Transverse colon (tissue), 4 donors: ENCODE measurements around the gene DDI2. TPM values are rescaled to one million over a fixed set of nuclear protein-coding genes. Genes with fewer than 3 reads are reported as not detected.
"Not testable (repeated sequence)": the region's sequence is repeated elsewhere in the genome, so short reads cannot be mapped to it uniquely, and the experiment has no call there.

Source experiments
- DNase-seq: peaks from one replicate; pipeline ENCODE4 v3.0.0-alpha.2; 2019
- H3K27ac ChIP-seq, 4 donors: fragments of 200-600 bp; sonication (generic); 2 replicates each; pipeline ENCODE4 v1.5.1; 2016 to 2018; ENCODE audit warnings: inconsistent platforms in 4 of 4
- H3K27me3 ChIP-seq: fragments of 200-600 bp; sonication (generic); 2 replicates; pipeline ENCODE4 v1.5.1; 2017; ENCODE audit warnings: inconsistent platforms
- H3K36me3 ChIP-seq, 4 donors: fragments of 200-600 bp; sonication (generic); 2 replicates each; pipeline ENCODE4 v1.5.1; 2017 to 2019; ENCODE audit warnings: inconsistent platforms in 4 of 4
- H3K4me1 ChIP-seq, 4 donors: fragments of 200-600 bp; sonication (generic); 2 replicates each; pipeline ENCODE4 v1.5.1; 2017 to 2020; ENCODE audit warnings: inconsistent platforms in 4 of 4
- H3K4me3 ChIP-seq, 4 donors: fragments of 200-600 bp; sonication (generic); 1 replicate in 1 of 4; 2 replicates in 3 of 4; pipeline versions ENCODE4 v1.5.1 to v1.6.1; 2017 to 2019; ENCODE audit warnings: inconsistent platforms in 4 of 4
- H3K9me3 ChIP-seq, 2 donors: fragments of 200-600 bp; sonication (generic); 2 replicates each; pipeline ENCODE4 v1.5.1; 2017 to 2019; ENCODE audit warnings: inconsistent platforms in 2 of 2
- EP300 ChIP-seq: sonication (generic); formaldehyde crosslinking; IDR thresholded peaks from one replicate; pipeline ENCODE4 v1.6.1; 2017; ENCODE audit warnings: antibody characterized with exemption, low read depth
- POLR2A ChIP-seq: fragments of 450-650 bp; IDR thresholded peaks from one replicate; pipeline ENCODE4 v1.6.1; 2016; ENCODE audit warnings: antibody characterized with exemption, mild to moderate bottlenecking, moderate library complexity
- POLR2AphosphoS5 ChIP-seq, 3 donors: sonication (generic); formaldehyde crosslinking; IDR thresholded peaks; one replicate each; pipeline ENCODE4 v1.6.1; 2016; ENCODE audit warnings: antibody characterized with exemption in 3 of 3
- WGBS, 2 donors: methylation state at CpG; one replicate each; pipeline ENCODE4 v1.1.5; 2018; ENCODE audit warnings: low coverage in 1 of 2; 5-methylcytosine and 5-hydroxymethylcytosine counted together
- in situ Hi-C, 4 donors: fragments of 200-750 bp; cut with MboI; loops; one replicate each; pipeline versions ENCODE4 v1.15.0 to v1.15.1; 2017; ENCODE audit warnings: low sequenced_read_pairs in 3 of 4, low pct_ligation_motif_present in 1 of 4, low pct_unique_long_range_greater_than_20kb in 1 of 4
- intact Hi-C: fragments of 100-400 bp; cut with DNase I; formaldehyde crosslinking; loops from one replicate; pipeline ENCODE4 v1.15.1; 2023; ENCODE audit warnings: low total_unique reads
- total RNA-seq, 4 donors: library from RNA; depleted of rRNA; stranded (reverse); fragments of >200 nt; gene quantifications; one replicate each; pipeline ENCODE4 v1.1.0, GENCODE V29; 2016
- TF ChIP-seq, protein P1 (sequence below), 5 experiments: fragments of 200-600 bp in 3 of 5; fragments of 450-650 bp in 2 of 5; sonication (generic) in 3 of 5; IDR thresholded peaks; 1 replicate in 2 of 5; 2 replicates in 3 of 5; pipeline ENCODE4 v1.5.1; 2016 to 2017; ENCODE audit warnings: antibody characterized with exemption in 5 of 5, inconsistent platforms in 3 of 5, mild to moderate bottlenecking in 2 of 5, moderate library complexity in 1 of 5

Gene DDI2
- total RNA-seq, 4 donors from 2014 or later = 28.1 to 95.4 (median 42.9) TPM

DNA sequence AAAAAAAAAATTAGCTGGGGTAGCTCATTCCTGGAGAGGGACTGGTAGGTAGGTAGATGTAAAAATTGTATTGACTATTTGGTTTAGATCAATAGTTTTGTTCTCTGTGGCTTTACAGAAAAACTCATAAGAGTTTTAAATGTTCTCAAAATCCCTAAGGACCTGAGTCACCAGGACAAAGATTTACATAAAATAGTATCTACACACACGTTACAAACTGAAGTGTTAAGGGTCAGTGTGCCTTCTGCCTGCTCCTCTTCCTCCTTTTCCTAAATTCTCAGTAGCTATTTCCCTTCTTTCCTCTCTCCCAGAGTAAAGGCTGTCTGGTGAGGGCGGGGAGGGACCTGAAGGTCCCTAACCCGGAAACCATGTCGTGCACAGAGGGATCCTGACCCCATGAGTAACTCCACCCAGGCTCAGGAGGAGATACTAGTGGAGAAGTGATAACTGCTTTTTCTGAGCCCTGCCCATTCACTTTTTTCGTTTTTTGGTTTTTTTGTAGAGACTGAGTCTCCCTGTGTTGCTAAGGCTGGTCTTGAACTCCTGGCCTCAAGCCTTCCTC lies 74.9 kb downstream of the DDI2 start:
- TF ChIP-seq POLR2A (no peak), EP300 (no peak), POLR2AphosphoS5 (IDR thresholded peaks at IDR 0.05) (no peak)
- TF ChIP-seq, protein P1, sequence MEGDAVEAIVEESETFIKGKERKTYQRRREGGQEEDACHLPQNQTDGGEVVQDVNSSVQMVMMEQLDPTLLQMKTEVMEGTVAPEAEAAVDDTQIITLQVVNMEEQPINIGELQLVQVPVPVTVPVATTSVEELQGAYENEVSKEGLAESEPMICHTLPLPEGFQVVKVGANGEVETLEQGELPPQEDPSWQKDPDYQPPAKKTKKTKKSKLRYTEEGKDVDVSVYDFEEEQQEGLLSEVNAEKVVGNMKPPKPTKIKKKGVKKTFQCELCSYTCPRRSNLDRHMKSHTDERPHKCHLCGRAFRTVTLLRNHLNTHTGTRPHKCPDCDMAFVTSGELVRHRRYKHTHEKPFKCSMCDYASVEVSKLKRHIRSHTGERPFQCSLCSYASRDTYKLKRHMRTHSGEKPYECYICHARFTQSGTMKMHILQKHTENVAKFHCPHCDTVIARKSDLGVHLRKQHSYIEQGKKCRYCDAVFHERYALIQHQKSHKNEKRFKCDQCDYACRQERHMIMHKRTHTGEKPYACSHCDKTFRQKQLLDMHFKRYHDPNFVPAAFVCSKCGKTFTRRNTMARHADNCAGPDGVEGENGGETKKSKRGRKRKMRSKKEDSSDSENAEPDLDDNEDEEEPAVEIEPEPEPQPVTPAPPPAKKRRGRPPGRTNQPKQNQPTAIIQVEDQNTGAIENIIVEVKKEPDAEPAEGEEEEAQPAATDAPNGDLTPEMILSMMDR (IDR thresholded peaks at IDR 0.05) = no peak
- intact Hi-C loops = no loop called here
- Histone ChIP-seq H3K9me3 (no peaks in the 10 kb centered on the region), H3K27ac (no peak overlapping the region), H3K4me1 (peaks cover 0 to 20% (median 2%) of the 10 kb centered on the region in 4 donors), H3K27me3 (no peaks in the 10 kb centered on the region), H3K4me3 (no peak overlapping the region), H3K36me3 (no peaks in the 10 kb centered on the region)
- DNase-seq = no peak
- in situ Hi-C loops = no loop called here
- 72 to 78% methylated on average over 5 of the region's 5 CpGs for WGBS, 2 donors

DNA sequence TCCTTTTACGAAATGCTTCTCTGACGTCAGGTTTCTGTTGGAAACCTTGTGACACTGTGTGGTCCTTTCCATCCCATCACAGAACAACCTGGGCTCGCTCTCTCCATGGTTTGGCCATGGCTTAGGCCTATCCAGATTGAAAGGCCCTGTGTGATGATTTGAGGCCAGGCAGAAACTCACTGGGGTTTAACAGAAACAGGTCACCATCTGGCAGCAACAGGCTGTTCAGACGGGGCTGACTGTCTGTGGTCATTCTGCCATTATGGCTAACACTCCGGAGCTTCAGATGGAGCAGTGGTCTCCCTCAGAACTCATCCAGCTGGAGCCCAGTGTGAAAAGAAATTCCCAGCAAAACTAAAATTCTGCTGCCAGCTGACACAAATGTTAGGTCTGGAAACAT lies 76.1 kb downstream of the DDI2 start:
- TF ChIP-seq POLR2A = no peak
- no peak for TF ChIP-seq POLR2AphosphoS5 (IDR thresholded peaks at IDR 0.05)
- no peak for TF ChIP-seq EP300
- TF ChIP-seq, protein P1 (IDR thresholded peaks at IDR 0.05) = no peak
- H3K36me3 ChIP-seq = no peaks in the 10 kb centered on the region

DNA sequence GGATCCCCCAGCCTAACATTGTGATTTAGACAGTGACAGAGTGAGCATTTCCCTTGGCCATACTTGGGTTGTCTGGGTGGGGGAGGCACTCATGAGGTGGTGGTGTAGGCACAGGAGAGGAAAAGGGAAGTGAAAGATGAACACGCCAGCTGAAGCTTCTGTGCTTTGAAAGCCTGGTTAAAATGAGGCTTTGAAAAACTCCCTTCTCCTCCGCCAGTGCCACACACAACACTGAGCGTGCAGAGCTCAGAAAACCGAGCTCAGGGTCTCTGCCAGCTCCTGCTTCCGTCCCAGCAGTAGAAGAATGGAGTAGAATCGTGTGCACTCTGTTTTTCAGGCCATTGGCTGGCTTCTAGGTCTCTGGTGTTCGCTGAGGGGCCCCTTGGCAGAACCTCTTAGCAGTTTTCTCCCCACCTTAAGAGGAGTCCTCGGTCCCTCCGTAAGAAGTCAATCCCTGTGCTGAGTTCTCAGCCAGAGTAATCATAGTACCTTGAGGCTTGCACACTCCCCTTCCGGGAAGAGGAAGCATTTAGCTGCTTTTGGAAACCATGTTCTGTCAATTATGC lies 79.8 kb downstream of the DDI2 start:
- Histone ChIP-seq H3K27me3 (no peaks in the 10 kb centered on the region), H3K27ac (peak overlapping the region; percentile 39 to 61 (median 47)), H3K36me3 (no peaks in the 10 kb centered on the region), H3K4me3 (no peak overlapping the region), H3K4me1 (peaks cover 0 to 31% (median 8%) of the 10 kb centered on the region in 4 donors), H3K9me3 (no peaks in the 10 kb centered on the region)
- intact Hi-C loops (no loop called here), in situ Hi-C loops (no loop called here)
- 52 to 70% methylated on average over 8 to 10 of the region's 10 CpGs for WGBS, 2 donors
- TF ChIP-seq POLR2AphosphoS5 (IDR thresholded peaks at IDR 0.05) = no peak
- TF ChIP-seq, protein P1 (IDR thresholded peaks at IDR 0.05) = no peak
- no peak for TF ChIP-seq EP300
- TF ChIP-seq POLR2A = no peak
- DNase-seq = peak; percentile 44

More for the DNA sequence above, 76.1 kb downstream of the DDI2 start:
- WGBS, 2 donors = 89% methylated on average over 5 of the region's 5 CpGs; no CpG with 5 or more reads in 1 of the 2 donors
- Histone ChIP-seq H3K27me3 (no peaks in the 10 kb centered on the region), H3K9me3 (no peaks in the 10 kb centered on the region), H3K4me1 (peaks cover 0 to 30% (median 4%) of the 10 kb centered on the region in 4 donors), H3K4me3 (no peak overlapping the region), H3K27ac (no peak overlapping the region)
- in situ Hi-C loops = no loop called here
- intact Hi-C loops = no loop called here
- DNase-seq = no peak

DNA sequence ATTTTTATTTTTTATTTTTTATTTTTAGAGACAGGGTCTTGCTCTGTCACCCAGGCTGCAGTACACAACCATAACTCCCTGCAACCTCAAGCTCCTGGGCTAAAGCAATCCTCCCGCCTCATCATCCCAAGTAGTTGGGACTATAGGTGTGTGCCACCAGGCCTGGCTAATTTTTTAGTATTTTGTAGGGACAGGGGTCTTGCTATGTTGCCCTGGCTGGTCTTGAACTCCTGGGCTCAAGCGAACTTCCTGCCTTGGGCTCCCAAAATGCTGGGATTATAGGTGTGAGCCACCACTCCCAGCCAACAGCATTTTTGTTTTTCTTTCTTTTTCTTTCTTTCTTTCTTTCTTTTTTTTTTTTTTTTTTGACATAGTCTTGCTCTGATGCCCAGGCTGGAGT lies 80.9 kb downstream of the DDI2 start:
- no peaks in the 10 kb centered on the region for H3K36me3 ChIP-seq
- H3K27me3 ChIP-seq = no peaks in the 10 kb centered on the region
- in situ Hi-C loops = no loop called here
- DNase-seq = no peak
- H3K4me1 ChIP-seq = peaks cover 5 to 36% (median 13%) of the 10 kb centered on the region in 4 donors
- no peaks in the 10 kb centered on the region for H3K9me3 ChIP-seq
- TF ChIP-seq EP300 (no peak), POLR2AphosphoS5 (IDR thresholded peaks at IDR 0.05) (no peak), POLR2A (no peak)
- TF ChIP-seq, protein P1 (IDR thresholded peaks at IDR 0.05) = no peak
- H3K27ac ChIP-seq = no peak overlapping the region
- WGBS, 2 donors = 97 to 100% methylated on average over 1 to 2 of the region's 2 CpGs
- no peak overlapping the region for H3K4me3 ChIP-seq
- intact Hi-C loops = no loop called here

DNA sequence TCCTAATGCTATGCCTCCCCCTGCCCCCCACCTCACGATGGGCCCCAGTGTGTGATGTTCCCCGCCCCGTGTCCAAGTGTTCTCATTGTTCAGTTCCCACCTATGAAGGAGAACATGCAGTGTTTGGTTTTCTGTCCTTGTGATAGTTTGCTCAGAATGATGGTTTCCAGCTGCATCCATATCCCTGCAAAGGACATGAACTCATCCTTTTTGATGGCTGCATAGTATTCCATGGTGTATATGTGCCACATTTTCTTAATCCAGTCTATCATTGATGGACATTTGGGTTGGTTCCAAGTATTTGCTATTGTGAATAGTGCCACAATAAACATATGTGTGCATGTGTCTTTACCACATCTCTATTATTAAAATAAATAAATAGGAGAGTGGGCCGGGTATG lies 82.1 kb downstream of the DDI2 start:
- H3K27me3 ChIP-seq, intact Hi-C loops, in situ Hi-C loops, H3K9me3 ChIP-seq, H3K36me3 ChIP-seq, DNase-seq, H3K27ac ChIP-seq, H3K4me3 ChIP-seq: not testable (repeated sequence)
- WGBS, 2 donors = 83 to 93% methylated on average over 2 to 4 of the region's 4 CpGs
- peaks cover 11 to 47% (median 23%) of the 10 kb centered on the region in 4 donors for H3K4me1 ChIP-seq
